OCI-LY3 (cell line): ENCODE data around the gene PIK3R5.

Source experiments
- EZH2phosphoT487 ChIP-seq: fragments of 200-600 bp; shearing (Covaris generic); IDR thresholded peaks from 2 replicates; pipeline ENCODE4 v1.6.1; 2018; ENCODE audit warnings: antibody characterized with exemption, mixed run types, low read depth
- TF ChIP-seq, protein P1 (sequence below): fragments of 200-600, 300-600 bp; sonication (generic); IDR thresholded peaks from 2 replicates; pipeline ENCODE4 v1.5.1; 2014; ENCODE audit warnings: antibody characterized with exemption, low read length, low read depth

DNA sequence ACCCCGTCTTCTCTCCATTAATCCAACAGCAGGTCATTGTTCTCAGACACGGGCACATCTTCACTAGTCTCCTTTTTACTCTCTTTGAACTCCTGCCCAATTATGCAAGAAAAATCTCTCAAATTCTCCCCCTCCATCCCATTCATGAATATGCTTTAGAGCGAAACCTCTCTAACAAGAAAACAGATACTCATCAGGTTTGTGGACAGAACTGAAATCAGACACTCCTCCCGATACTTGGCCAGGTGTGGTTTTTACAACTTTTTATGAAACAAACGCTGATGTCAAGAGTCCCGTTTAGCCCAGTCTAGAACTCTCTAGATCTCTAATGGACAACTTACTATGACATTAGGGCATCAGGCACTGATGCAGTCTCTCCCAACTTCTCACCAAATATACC, 40.9 kb downstream of the PIK3R5 start:
- TF ChIP-seq, protein P1, sequence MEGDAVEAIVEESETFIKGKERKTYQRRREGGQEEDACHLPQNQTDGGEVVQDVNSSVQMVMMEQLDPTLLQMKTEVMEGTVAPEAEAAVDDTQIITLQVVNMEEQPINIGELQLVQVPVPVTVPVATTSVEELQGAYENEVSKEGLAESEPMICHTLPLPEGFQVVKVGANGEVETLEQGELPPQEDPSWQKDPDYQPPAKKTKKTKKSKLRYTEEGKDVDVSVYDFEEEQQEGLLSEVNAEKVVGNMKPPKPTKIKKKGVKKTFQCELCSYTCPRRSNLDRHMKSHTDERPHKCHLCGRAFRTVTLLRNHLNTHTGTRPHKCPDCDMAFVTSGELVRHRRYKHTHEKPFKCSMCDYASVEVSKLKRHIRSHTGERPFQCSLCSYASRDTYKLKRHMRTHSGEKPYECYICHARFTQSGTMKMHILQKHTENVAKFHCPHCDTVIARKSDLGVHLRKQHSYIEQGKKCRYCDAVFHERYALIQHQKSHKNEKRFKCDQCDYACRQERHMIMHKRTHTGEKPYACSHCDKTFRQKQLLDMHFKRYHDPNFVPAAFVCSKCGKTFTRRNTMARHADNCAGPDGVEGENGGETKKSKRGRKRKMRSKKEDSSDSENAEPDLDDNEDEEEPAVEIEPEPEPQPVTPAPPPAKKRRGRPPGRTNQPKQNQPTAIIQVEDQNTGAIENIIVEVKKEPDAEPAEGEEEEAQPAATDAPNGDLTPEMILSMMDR = no peak
- no peak for TF ChIP-seq EZH2phosphoT487
